Smooth muscle cell (in vitro differentiated cells): ENCODE measurements around the gene AP5M1. TPM values are rescaled to one million over a fixed set of nuclear protein-coding genes. Genes with fewer than 3 reads are reported as not detected.
"Not testable (repeated sequence)": the region's sequence is repeated elsewhere in the genome, so short reads cannot be mapped to it uniquely, and the experiment has no call there.

Source experiments
- DNase-seq: peaks from one replicate; lab custom pipeline; 2025; ENCODE audit not compliant: unreplicated experiment; lab: John Stamatoyannopoulos, UW
- H2AFZ ChIP-seq: fragments of 200-600 bp; sonication (generic); 2 replicates; pipeline ENCODE4 v1.6.0; 2016; ENCODE audit warnings: antibody characterized with exemption, low read depth, mild to moderate bottlenecking
- H3F3A ChIP-seq: fragments of 200-600 bp; sonication (generic); 2 replicates; pipeline ENCODE4 v1.6.0; 2017; ENCODE audit warnings: antibody characterized with exemption, low read depth
- H3K27ac ChIP-seq: fragments of 200-600 bp; sonication (generic); 2 replicates; pipeline ENCODE4 v1.5.1; 2016; ENCODE audit warnings: low read depth, mild to moderate bottlenecking
- H3K27me3 ChIP-seq: fragments of 200-600 bp; sonication (generic); 2 replicates; pipeline ENCODE4 v1.6.1; 2016; ENCODE audit warnings: low read depth, mild to moderate bottlenecking
- H3K36me3 ChIP-seq: fragments of 200-600 bp; sonication (generic); 2 replicates; pipeline ENCODE4 v1.5.1; 2016; ENCODE audit warnings: low read depth
- H3K4me1 ChIP-seq: fragments of 200-600 bp; sonication (generic); 2 replicates; pipeline ENCODE4 v1.5.1; 2016; ENCODE audit warnings: low read depth
- H3K4me2 ChIP-seq: fragments of 200-600 bp; sonication (generic); 2 replicates; pipeline ENCODE4 v1.6.0; 2016; ENCODE audit warnings: mild to moderate bottlenecking
- H3K4me3 ChIP-seq: fragments of 200-600 bp; sonication (generic); 2 replicates; pipeline ENCODE4 v1.5.1; 2016; ENCODE audit warnings: mild to moderate bottlenecking
- H3K79me2 ChIP-seq: fragments of 200-600 bp; sonication (generic); 2 replicates; pipeline ENCODE4 v1.6.0; 2016; ENCODE audit warnings: low read depth, mild to moderate bottlenecking
- H3K9ac ChIP-seq: fragments of 200-600 bp; sonication (generic); 2 replicates; pipeline ENCODE4 v1.6.0; 2016; ENCODE audit warnings: low read depth
- H3K9me3 ChIP-seq: fragments of 200-600 bp; sonication (generic); replicated peaks from 2 replicates; pipeline ENCODE4 v1.5.1; 2016; ENCODE audit warnings: low read depth
- H4K20me1 ChIP-seq: fragments of 200-600 bp; sonication (generic); 2 replicates; pipeline ENCODE4 v1.6.0; 2016; ENCODE audit warnings: low read depth
- WGBS: methylation state at CpG from one replicate; pipeline ENCODE4 v1.1.7; 2016; ENCODE audit warnings: low lambda C conversion rate; 5-methylcytosine and 5-hydroxymethylcytosine counted together
- polyA plus RNA-seq: library from polyadenylated mRNA; unstranded; fragments of >200 nt; fragmentation: Nextera tagmentation; extraction: Ambion mirVana; gene quantifications from 2 replicates; pipeline ENCODE4 v1.2.1, GENCODE V29; 2016
- total RNA-seq: library from RNA; depleted of rRNA; stranded (reverse); fragments of >200 nt; gene quantifications from 2 replicates; pipeline ENCODE4 v1.2.3, GENCODE V29; 2014
- TF ChIP-seq, protein P1 (sequence below): fragments of 200-600 bp; sonication (generic); IDR thresholded peaks from 2 replicates; pipeline ENCODE4 v1.5.1; 2017; ENCODE audit warnings: borderline replicate concordance, mild to moderate bottlenecking, antibody characterized with exemption; ENCODE audit not compliant: insufficient read depth, poor library complexity, severe bottlenecking

AP5M1 gene, protein sequence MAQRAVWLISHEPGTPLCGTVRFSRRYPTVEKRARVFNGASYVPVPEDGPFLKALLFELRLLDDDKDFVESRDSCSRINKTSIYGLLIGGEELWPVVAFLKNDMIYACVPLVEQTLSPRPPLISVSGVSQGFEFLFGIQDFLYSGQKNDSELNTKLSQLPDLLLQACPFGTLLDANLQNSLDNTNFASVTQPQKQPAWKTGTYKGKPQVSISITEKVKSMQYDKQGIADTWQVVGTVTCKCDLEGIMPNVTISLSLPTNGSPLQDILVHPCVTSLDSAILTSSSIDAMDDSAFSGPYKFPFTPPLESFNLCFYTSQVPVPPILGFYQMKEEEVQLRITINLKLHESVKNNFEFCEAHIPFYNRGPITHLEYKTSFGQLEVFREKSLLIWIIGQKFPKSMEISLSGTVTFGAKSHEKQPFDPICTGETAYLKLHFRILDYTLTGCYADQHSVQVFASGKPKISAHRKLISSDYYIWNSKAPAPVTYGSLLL
- total RNA-seq (18.9 and 21.7 TPM in 2 replicates), polyA plus RNA-seq (15.7 and 17.9 TPM in 2 replicates)

DNA sequence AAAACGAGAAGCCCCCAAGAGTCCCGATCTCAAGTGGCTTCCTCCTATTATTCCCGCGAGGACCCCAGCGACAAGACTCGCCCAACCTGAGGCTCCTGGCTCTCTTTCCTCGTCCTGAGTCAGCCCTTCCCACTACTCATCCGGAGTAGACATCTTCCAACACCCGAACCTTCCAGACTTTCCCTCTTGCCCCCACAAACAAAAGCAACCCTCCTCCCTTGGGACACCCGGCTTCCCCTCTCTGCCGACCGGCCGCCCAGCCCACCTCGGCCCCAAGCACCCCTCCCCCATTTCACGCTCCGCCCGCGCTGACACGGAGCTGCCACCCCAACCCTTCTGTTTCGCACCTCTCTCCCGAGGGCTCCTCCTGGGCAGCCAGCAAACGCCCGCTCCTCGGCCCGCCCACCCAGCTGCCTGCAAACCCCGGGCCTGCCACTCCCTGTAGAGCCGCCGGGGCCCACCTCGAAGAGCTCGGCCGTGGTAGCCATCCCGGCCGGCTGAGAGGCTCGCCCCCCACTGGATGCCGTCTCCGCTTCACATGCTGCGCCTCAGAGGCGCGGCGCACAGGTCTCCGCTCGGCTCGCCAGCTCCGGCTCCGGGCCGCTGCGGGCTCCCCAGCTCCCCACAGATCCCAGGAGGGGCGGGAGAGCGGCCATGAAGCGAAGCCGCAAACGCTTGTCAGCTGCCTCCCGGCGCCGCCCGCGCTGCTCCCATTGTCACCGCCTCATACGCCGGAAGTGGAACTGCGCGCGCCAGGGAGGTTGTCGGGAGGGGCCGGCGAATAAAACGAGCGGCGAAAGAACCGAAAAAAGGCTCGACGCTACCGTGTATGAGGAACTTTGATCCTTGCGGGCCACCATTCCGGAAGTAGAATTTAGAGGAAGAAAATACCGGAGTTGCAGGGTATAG lies at the start of gene AP5M1, which contains the start of gene EXOC5:
Gene AP5M1 (plus strand): TSS at position 811 of the 909 bp plus-strand sequence. CDS start 344 bp downstream, outside the sequence.
Gene EXOC5 (minus strand): TSS at position 745 of the 909 bp plus-strand sequence. CDS start 257 bp downstream, at position 488.
- Histone ChIP-seq H3K79me2 (peaks cover 85% of the 10 kb centered on the region), H3K27ac (peak within 1 kb of the TSS; percentile 83), H3K4me3 (peak within 1 kb of the TSS; percentile 80), H3K27me3 (no peaks in the 10 kb centered on the region), H3K9ac (peak within 1 kb of the TSS; percentile 87), H3K4me2 (peak within 1 kb of the TSS; percentile 88), H4K20me1 (peaks cover 45% of the 10 kb centered on the region), H3K4me1 (peaks cover 53% of the 10 kb centered on the region), H3K36me3 (no peaks in the 10 kb centered on the region), H3F3A (peaks cover 5% of the 10 kb centered on the region), H3K9me3 (no peaks in the 10 kb centered on the region), H2AFZ (peak within 1 kb of the TSS; percentile 93)
- WGBS = under 1% methylated on average over 70 of the region's 76 CpGs
- peak; percentile 91 for DNase-seq
- TF ChIP-seq, protein P1, sequence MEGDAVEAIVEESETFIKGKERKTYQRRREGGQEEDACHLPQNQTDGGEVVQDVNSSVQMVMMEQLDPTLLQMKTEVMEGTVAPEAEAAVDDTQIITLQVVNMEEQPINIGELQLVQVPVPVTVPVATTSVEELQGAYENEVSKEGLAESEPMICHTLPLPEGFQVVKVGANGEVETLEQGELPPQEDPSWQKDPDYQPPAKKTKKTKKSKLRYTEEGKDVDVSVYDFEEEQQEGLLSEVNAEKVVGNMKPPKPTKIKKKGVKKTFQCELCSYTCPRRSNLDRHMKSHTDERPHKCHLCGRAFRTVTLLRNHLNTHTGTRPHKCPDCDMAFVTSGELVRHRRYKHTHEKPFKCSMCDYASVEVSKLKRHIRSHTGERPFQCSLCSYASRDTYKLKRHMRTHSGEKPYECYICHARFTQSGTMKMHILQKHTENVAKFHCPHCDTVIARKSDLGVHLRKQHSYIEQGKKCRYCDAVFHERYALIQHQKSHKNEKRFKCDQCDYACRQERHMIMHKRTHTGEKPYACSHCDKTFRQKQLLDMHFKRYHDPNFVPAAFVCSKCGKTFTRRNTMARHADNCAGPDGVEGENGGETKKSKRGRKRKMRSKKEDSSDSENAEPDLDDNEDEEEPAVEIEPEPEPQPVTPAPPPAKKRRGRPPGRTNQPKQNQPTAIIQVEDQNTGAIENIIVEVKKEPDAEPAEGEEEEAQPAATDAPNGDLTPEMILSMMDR = no peak

DNA sequence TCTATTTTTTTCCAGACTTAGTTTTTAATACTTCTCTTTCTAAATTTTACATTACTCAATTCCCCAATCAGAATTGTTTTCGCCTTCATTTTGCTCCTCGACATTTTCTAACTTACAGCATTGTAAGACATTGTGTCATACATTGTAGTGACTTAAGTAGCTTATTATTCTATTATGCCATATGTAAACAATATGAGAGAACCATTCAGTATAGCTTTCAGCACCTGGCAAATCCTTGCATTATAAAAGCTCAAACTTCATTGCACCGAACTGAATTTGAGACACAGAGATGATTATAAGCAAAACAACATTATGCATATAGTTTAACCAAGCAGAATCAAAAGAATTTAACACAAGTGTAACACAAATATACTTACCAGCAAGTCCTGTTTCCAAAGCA lies 46.8 kb upstream of the AP5M1 start:
- TF ChIP-seq, protein P1 = no peak
- Histone ChIP-seq H3K9me3 (no peaks in the 10 kb centered on the region), H3K36me3 (peaks cover 2% of the 10 kb centered on the region), H3K27me3 (no peaks in the 10 kb centered on the region), H3K4me3 (no peak overlapping the region), H3K4me1 (no peaks in the 10 kb centered on the region), H3K27ac (no peak overlapping the region), H3K79me2 (peaks cover 17% of the 10 kb centered on the region), H4K20me1 (peaks cover 13% of the 10 kb centered on the region), H3F3A (no peaks in the 10 kb centered on the region), H2AFZ (no peak overlapping the region), H3K4me2 (no peak overlapping the region), H3K9ac (no peak overlapping the region)
- no peak for DNase-seq
- 96% methylated on average over 3 of the region's 3 CpGs for WGBS

DNA sequence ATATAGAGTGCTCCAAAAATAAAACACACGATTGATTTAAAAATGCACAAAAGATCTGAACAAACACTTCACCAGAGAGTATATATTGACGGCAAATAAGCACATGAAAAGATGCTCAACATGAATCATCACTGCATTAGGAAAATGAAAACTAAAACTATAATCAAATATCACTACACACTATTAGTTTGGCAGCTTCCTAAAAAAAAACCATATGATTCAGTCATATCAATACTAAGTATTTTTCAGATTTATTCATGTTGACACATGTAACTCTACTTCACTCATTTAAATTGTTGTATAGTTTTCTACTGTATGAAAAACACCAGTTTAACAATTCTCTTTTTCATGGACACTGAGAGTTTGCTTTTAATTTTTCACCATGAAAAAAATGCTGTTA lies 41.7 kb upstream of the AP5M1 start:
- Histone ChIP-seq H3K4me1 (no peaks in the 10 kb centered on the region), H3K79me2 (peaks cover 15% of the 10 kb centered on the region), H3K36me3 (peaks cover 13% of the 10 kb centered on the region), H3K9me3 (no peaks in the 10 kb centered on the region), H3F3A (no peaks in the 10 kb centered on the region), H3K4me2 (no peak overlapping the region), H3K27me3 (no peaks in the 10 kb centered on the region), H2AFZ (no peak overlapping the region), H3K9ac (no peak overlapping the region), H4K20me1 (peaks cover 10% of the 10 kb centered on the region), H3K4me3 (no peak overlapping the region), H3K27ac (no peak overlapping the region)
- whole genome bisulfite sequencing = 98% methylated on average over 2 of the region's 2 CpGs
- TF ChIP-seq, protein P1 = no peak
- DNase-seq = no peak

DNA sequence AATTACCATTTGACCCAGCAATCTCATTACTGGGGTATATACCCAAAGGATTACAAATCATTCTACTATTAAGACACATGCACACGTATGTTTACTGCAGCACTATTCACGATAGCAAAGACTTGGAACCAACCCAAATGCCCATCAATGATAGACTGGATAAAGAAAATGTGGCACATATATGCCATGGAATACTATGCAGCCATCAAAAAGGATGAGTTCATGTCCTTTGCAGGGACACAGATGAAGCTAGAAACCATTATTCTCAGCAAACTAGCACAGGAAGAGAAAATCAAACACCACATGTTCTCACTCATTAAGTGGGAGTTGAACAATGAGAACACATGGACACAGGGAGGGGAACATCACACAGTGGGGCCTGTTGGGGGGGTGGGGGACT lies 40.5 kb upstream of the AP5M1 start:
- H3F3A ChIP-seq, H4K20me1 ChIP-seq, H3K4me2 ChIP-seq, H3K9ac ChIP-seq, DNase-seq, H3K27ac ChIP-seq, H2AFZ ChIP-seq, H3K4me1 ChIP-seq, H3K9me3 ChIP-seq, H3K27me3 ChIP-seq, H3K4me3 ChIP-seq: not testable (repeated sequence)
- Histone ChIP-seq H3K36me3 (peaks cover 15% of the 10 kb centered on the region), H3K79me2 (peaks cover 15% of the 10 kb centered on the region)
- WGBS = 100% methylated on average over 2 of the region's 2 CpGs
